ENCODE measurements around the gene SLC25A30.

The SLC25A30 gene

DNA sequence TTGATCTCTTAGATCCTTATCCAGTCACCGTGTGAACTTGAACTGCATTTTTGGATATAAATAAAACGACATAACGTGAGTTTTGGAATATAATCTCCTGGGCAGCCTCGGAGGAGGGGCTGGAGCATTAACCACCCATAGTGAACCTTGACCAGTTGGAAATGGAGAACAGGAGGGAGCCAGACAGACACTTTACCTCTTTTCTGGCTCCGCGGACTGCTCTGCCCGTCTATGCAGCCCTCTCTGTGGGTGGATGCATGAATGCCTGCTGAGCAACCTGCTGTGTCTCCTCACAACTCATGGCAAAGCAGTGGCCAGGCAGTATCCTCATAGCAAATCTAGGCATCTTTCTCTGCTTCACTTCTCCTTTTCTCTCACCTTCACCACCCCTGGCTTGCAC, 36.0 kb upstream of the SLC25A30 start:
- H3K4me3 ChIP-seq (ENCODE audit: low read depth, low read length), result no peak overlapping the region
- DNase-seq, result no peak
- H3K9me3 ChIP-seq (ENCODE audit: severe bottlenecking), result peaks cover 3% of the 10 kb centered on the region
- no peaks in the 10 kb centered on the region for H3K36me3 ChIP-seq
- H3K27ac ChIP-seq, result no peak overlapping the region
- TF ChIP-seq, protein P1, sequence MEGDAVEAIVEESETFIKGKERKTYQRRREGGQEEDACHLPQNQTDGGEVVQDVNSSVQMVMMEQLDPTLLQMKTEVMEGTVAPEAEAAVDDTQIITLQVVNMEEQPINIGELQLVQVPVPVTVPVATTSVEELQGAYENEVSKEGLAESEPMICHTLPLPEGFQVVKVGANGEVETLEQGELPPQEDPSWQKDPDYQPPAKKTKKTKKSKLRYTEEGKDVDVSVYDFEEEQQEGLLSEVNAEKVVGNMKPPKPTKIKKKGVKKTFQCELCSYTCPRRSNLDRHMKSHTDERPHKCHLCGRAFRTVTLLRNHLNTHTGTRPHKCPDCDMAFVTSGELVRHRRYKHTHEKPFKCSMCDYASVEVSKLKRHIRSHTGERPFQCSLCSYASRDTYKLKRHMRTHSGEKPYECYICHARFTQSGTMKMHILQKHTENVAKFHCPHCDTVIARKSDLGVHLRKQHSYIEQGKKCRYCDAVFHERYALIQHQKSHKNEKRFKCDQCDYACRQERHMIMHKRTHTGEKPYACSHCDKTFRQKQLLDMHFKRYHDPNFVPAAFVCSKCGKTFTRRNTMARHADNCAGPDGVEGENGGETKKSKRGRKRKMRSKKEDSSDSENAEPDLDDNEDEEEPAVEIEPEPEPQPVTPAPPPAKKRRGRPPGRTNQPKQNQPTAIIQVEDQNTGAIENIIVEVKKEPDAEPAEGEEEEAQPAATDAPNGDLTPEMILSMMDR (IDR thresholded peaks at IDR 0.05; ENCODE audit: low read depth, low read length), result no peak
- H3K27me3 ChIP-seq (ENCODE audit: insufficient read depth, low read depth, severe bottlenecking), result no peaks in the 10 kb centered on the region

DNA sequence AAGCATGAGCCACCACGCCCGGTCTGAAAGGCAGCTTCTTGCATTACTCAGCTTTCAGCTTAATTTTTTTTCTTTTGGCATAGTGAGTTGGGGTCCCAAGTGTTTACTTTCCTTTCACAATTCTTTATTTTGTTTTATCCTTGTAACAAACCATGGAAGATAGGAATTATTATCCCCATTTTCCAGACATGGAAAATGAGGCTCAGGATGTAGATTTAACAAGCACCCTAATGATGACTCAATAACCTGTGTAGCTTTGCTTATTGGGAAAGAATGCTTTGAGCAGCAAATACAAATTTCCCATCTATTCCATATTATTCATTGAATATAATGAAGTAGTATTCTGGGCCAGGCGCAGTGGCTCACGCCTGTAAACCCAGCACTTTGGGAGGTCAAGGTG, 33.1 kb upstream of the SLC25A30 start:
- DNase-seq, result no peak
- H3K4me3 ChIP-seq (ENCODE audit: low read depth, low read length), result no peak overlapping the region
- no peaks in the 10 kb centered on the region for H3K36me3 ChIP-seq
- H3K27me3 ChIP-seq (ENCODE audit: insufficient read depth, low read depth, severe bottlenecking), result no peaks in the 10 kb centered on the region
- TF ChIP-seq, protein P1 (IDR thresholded peaks at IDR 0.05; ENCODE audit: low read depth, low read length), result no peak
- no peaks in the 10 kb centered on the region for H3K9me3 ChIP-seq (ENCODE audit: severe bottlenecking)
- H3K27ac ChIP-seq, result no peak overlapping the region

DNA sequence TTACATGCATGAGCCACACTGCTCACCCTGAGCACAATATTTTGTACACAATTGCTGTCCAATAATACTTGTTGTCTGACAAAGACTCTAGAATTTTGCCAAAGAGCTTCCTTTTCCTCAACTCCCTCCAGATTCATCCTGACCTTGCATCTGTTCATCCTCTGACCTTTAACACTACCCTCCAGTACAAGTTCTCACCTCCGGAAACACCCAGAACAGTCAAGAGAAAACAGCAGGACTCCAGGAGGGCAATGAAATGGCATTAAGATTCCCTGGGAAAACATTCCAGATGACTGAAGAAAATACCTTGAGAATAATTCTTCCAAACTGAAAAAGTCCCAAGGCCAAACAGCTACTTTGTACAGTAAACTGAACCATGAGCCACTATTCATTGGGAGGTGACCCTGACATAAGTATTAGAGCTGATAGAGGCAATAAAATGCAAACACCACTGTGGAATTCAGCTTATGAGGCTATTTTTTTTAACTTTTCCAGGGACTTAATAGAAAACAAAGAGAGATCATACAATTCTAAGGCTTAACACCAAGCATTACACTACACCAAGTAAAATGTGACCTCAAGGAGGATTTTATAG, 30.9 kb upstream of the SLC25A30 start:
- Histone ChIP-seq H3K27me3 (ENCODE audit: insufficient read depth, low read depth, severe bottlenecking) (no peaks in the 10 kb centered on the region), H3K4me3 (ENCODE audit: low read depth, low read length) (no peak overlapping the region), H3K27ac (no peak overlapping the region), H3K36me3 (no peaks in the 10 kb centered on the region), H3K9me3 (ENCODE audit: severe bottlenecking) (no peaks in the 10 kb centered on the region)
- TF ChIP-seq, protein P1 (IDR thresholded peaks at IDR 0.05; ENCODE audit: low read depth, low read length), result no peak
- DNase-seq, result no peak

DNA sequence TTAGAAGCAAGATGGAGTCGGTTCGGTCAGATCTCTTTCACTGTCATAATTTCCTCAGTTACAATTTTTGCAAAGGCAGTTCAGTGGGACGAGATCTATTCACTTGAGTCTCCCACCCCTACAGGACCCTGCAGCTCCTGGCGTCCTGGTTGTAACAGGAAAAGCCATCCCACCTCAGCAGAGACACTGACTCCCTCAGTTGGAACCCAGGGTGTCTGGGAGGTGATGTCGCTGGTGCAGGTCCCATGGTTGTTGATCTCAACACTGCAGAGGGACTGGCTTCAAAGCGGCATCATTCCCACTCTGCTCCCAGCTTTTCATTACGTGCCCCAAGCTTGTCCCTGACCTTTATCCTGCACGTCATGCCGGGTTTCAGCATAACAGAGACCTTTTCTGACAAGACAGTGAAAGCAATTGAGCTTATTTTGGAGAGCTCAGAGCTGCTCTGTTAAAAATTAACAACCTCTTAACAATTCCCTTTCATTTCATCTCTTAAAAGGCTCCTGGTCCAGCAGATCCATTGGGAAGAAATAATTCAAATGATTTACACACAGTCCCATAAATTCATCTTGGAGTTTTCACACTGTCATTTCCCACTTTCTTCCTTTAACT, 29.0 kb upstream of the SLC25A30 start:
- Histone ChIP-seq H3K36me3 (no peaks in the 10 kb centered on the region), H3K27ac (no peak overlapping the region), H3K9me3 (ENCODE audit: severe bottlenecking) (no peaks in the 10 kb centered on the region), H3K27me3 (ENCODE audit: insufficient read depth, low read depth, severe bottlenecking) (no peaks in the 10 kb centered on the region), H3K4me3 (ENCODE audit: low read depth, low read length) (no peak overlapping the region)
- DNase-seq, result no peak
- TF ChIP-seq, protein P1 (IDR thresholded peaks at IDR 0.05; ENCODE audit: low read depth, low read length), result no peak

DNA sequence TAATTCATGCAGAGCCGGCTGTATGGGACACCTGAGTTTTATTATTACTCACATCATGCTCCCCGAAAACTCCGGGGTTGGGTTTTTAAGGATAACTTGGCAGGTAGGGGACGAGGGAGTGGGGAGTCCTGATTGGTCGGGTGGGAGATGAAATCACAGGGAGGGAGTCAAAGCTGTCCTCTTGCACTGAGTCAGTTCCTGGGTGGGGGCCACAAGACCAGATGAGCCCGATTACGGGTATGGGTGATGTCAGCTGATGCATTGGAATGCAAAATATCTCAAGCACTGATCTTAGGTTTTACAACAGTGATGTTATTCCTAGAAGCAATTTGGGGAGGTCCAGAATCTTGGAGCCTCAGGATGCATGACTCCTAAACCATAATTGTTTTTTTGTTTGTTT, 28.0 kb upstream of the SLC25A30 start:
- no peak for DNase-seq
- no peaks in the 10 kb centered on the region for H3K27me3 ChIP-seq (ENCODE audit: insufficient read depth, low read depth, severe bottlenecking)
- TF ChIP-seq, protein P1 (IDR thresholded peaks at IDR 0.05; ENCODE audit: low read depth, low read length), result no peak
- H3K36me3 ChIP-seq, result no peaks in the 10 kb centered on the region
- no peaks in the 10 kb centered on the region for H3K9me3 ChIP-seq (ENCODE audit: severe bottlenecking)
- no peak overlapping the region for H3K27ac ChIP-seq
- H3K4me3 ChIP-seq (ENCODE audit: low read depth, low read length), result no peak overlapping the region

DNA sequence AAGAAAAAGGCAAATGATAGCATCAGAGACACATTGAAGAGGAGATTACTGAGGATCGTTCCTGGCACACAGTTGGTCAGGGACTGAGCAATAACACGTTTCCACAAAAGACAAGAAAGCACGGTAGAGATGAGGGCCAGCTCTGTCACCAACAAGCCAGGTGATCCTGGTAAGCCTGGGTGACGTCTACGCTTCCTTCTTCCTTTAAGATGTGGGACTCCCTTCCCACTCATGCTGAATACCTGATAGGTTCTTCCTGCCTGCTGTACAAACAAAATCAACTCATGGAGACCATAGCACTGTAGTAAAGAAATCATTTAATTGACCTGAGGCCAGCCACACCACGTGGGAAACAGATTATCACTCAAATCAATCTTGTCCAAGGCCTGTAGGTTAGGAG, 26.9 kb upstream of the SLC25A30 start:
- no peaks in the 10 kb centered on the region for H3K27me3 ChIP-seq (ENCODE audit: insufficient read depth, low read depth, severe bottlenecking)
- no peaks in the 10 kb centered on the region for H3K36me3 ChIP-seq
- H3K4me3 ChIP-seq (ENCODE audit: low read depth, low read length), result no peak overlapping the region
- TF ChIP-seq, protein P1 (IDR thresholded peaks at IDR 0.05; ENCODE audit: low read depth, low read length), result no peak
- H3K27ac ChIP-seq, result no peak overlapping the region
- no peaks in the 10 kb centered on the region for H3K9me3 ChIP-seq (ENCODE audit: severe bottlenecking)
- no peak for DNase-seq
